Right kidney (tissue), 9 donors: ENCODE measurements around the gene RASGEF1B.

Experiments
- DNase-seq: peaks from one replicate; pipeline ENCODE4 v3.0.0-alpha.2; 2016
- long read RNA-seq, 8 donors: transcript quantifications; one replicate each; lab custom pipeline, GENCODE V29; 2026

RASGEF1B gene
- long read RNA-seq, donor 1, partial matches to known transcripts = 0 of 1 reads
- long read RNA-seq, donor 1, other reads (novel, unspliced or antisense) = 0 of 1 reads
- long read RNA-seq, donor 2, partial matches to known transcripts = 0 of 1 reads
- long read RNA-seq, donor 2, other reads (novel, unspliced or antisense) = 0 of 1 reads
- long read RNA-seq, donor 3, partial matches to known transcripts = 0 of 1 reads
- long read RNA-seq, donor 3, other reads (novel, unspliced or antisense) = 0 of 1 reads
- long read RNA-seq, donor 4, partial matches to known transcripts = 0 of 1 reads
- long read RNA-seq, donor 4, other reads (novel, unspliced or antisense) = 0 of 1 reads
- long read RNA-seq, donor 5 = 0 reads
- long read RNA-seq, donor 6, partial matches to known transcripts = 0 of 1 reads
- long read RNA-seq, donor 6, other reads (novel, unspliced or antisense) = 0 of 1 reads
- long read RNA-seq, donor 7, full-length matches to known transcripts = 3 of 3 reads
- long read RNA-seq, donor 7, partial matches to known transcripts = 0 of 3 reads
- long read RNA-seq, donor 7, other reads (novel, unspliced or antisense) = 0 of 3 reads
- long read RNA-seq, donor 8, partial matches to known transcripts = 0 of 2 reads
- long read RNA-seq, donor 8, other reads (novel, unspliced or antisense) = 0 of 2 reads

- peak; percentile 90 for DNase-seq
Observed at GRCh38 chr4:81471588-81472280, at the start of gene RASGEF1B. RASGEF1B (minus strand) TSS chr4:81471907; CDS start chr4:81459508, 12,399 bp downstream.

GRCh38 chr4:81519856-81520255 is 48.1 kb upstream of the RASGEF1B start:
- DNase-seq = no peak

- no peak for DNase-seq
Observed at GRCh38 chr4:81519427-81519773, 47.7 kb upstream of the RASGEF1B start.

DNA sequence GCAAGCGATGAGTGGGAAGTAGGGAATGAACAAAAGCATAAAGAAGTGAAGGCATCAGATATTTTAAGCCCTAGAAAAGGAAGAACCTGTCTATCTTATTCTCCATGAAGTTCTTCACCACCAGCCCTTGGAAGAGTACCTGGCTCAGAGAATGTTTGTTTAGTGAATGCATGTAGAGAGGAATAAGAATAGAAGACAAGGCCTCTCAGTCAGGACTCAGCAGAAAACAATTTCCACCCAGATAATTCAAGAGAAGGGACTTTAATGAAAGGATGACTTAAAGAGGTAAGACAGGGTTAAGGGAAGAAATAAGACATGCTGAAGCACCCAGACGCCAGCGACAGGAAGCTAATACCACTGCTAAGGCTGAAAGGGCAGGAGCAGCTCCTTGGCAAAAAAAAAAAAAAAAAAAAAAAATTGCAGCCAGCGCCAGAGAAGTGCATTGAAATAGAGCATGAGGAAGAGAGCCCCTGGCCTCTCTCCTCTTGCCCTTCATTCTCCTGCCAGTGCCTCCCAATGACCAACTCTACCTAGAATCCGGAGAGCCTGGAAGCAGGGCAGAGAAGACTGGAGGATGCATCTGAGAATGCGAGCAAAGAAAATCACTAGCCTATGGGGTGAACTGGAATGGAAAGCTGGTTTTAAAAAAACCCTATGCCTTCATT is 47.2 kb upstream of the RASGEF1B start:
- DNase-seq = no peak

DNA sequence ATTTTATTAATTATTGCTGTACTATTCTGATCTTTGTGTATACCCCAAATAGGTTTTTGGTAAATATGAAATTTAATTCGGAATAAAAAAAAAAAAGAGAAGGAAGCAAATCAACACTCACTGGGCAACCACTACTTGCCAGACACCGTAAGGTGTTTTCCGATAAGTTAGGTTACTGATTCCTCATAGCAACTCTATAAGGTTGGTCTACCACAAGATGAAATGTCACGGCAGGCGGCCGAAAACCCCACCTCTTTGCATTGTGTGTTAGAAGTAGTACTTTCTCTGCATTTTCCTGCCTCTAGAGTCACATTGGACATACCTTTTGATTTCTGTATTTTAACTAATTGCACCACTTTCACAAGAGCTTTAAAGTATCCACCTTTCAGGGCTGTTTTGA is 44.5 kb upstream of the RASGEF1B start:
- no peak for DNase-seq

DNA sequence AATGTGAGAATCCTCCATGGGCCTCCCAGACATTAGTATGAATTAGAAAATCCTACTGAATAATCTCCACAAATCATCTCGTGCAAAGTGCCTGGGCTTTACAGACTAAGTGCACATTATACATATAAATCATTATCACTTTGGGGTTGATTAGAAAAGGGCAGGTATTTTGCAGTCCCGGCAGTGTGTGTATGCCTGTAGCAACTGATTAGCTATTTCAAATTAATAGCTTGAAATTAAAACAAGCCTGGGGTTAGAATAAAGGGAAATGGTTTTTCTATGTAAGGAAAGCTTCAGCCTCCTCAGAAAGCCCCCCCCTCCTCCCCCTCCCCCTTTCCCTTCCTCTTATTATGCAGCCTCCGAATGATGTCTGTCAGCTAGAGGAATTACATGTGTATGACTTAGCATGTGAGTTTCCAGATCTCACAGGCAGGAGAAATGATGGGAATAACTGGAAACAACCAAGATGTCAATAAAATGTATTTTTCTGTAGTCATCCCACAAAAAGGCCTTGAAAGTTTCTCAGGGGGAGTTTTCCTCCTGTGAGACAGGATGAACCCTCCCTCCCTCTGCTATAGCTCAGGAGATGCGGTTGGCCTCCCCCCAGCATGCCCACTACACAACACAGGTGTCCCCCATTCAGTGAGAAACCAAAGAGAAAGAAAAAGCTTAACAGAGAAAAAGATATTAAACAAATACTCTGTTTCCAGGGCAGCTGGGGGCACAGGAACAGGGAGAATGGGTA is 41.2 kb upstream of the RASGEF1B start:
- DNase-seq = no peak

DNA sequence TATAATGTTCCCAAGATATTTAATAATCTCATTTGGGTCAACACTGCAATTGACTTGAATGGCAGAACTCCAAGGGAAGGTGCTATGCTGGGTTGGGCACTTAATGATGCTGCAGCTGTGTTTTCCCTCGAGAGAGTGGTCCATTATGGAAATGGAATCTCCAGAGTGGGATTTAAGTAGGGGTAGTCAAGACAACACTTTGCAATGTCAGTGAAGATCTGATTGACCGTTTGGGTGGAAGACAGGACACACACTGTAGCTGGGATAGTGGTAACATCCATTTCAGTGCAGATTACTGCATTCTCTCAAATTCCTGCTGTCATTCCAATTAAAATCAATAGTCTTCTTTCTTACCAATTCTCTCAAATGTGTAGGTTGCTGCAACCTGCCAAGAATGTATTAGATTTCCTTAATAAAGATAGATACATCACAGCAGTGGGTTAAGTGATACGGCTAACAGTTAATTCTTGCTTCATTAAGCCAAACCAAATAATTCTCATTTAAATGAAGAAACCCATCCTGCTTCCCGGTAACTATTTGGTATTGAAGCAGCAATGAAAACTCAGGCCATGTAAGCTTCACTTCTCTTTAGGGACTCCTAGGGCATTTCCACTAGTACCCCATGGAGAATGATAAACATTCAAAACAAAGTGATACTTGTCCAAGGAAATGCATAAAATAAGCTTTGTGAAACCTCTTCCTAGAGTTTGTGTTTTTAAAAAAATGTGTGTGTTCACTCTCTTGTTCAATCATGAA is 40.5 kb upstream of the RASGEF1B start:
- DNase-seq = no peak

- no peak for DNase-seq
Observed at GRCh38 chr4:81510643-81511178, 39.0 kb upstream of the RASGEF1B start.

DNA sequence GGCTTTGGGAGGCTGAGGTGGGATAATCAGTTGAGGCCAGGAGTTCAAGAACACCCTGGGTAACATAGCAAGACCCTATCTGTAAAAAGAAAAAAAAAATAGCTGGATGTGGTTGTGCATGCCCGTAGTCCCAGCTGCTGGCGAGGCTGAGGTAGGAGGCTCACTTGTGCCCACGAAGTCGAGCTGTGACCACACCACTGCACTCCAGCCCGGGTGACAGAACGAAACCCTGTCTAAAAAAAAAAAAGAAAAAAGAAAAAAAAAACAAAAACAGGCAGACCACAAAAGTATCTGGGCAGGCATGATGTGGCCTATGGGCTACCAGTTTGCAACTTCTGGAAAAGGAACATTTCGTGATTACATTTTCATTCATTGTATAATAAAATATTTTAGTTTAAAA is 38.1 kb upstream of the RASGEF1B start:
- no peak for DNase-seq

- DNase-seq = no peak
Observed at GRCh38 chr4:81509191-81509590, 37.5 kb upstream of the RASGEF1B start.

- DNase-seq = no peak
Observed at GRCh38 chr4:81508411-81509185, 36.9 kb upstream of the RASGEF1B start.

GRCh38 chr4:81507530-81507929 is 35.8 kb upstream of the RASGEF1B start:
- DNase-seq = no peak

- no peak for DNase-seq
Observed at GRCh38 chr4:81506731-81507130, 35.0 kb upstream of the RASGEF1B start.

DNA sequence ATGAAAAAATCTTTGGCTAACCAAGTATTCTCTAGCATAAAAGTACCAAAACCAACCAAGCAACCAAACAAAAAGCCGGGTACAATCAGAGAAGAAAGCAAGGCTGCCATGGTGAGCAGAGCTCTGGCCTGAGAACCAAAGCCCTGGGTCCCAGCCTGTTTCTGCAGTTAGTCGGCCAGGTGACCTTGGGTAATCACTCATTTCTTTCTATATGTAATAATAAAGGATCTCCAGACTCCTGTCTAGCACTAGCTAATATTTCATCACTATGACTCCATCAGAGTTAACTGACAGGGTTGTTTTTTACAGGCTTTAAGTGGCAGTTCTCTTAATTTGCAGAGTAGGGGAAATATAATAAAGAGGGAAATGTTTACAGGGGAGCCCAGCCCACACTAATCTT is 34.0 kb upstream of the RASGEF1B start:
- no peak for DNase-seq

- DNase-seq = no peak
Observed at GRCh38 chr4:81505004-81505598, 33.4 kb upstream of the RASGEF1B start.

GRCh38 chr4:81504112-81505003 is 32.7 kb upstream of the RASGEF1B start:
- DNase-seq = no peak

DNA sequence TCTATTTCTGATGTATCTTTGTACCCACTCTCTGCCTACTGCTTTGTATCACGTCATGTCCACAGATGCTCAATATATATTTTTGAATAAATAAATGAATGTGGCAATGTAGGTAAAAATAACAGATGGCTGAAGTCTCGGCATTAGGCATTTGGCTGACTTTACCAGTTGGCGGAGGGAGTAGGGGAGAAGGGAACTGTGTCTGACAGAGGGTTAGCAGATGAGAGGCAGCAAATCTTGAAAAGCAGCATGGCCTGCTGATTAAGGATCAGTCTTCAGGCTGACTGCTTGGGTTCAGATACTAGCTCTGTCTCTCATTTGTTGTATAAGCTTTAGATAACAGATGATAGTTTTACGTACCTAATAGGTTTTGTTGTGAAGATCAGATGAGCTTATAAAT is 31.9 kb upstream of the RASGEF1B start:
- no peak for DNase-seq

- no peak for DNase-seq
Observed at GRCh38 chr4:81502564-81502963, 30.9 kb upstream of the RASGEF1B start.

DNA sequence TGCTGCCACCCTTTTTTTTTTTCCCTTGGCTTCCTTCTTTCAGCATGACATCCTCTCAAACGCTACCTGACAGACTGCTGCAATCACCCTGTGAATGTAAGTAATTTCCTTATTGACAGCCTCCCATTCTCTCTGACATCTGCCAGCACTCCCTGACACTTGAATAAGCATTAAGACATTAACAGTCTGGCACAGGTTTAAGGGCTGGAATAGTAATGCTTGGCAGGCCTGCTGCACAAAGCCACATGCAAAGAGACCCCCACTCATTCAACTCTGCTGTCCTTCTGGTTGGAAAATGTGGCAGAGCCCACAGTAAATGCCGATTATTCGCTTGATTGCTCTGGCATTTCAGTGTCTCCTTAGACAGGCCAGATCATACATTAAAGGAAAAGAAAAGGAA is 28.1 kb upstream of the RASGEF1B start:
- peak; percentile 25 for DNase-seq
